HG02571 (cell line): ENCODE data around the gene SPAG9.
"Not testable (repeated sequence)": the region's sequence is repeated elsewhere in the genome, so short reads cannot be mapped to it uniquely, and the experiment has no call there.

Experiments used
- ATAC-seq: cut with Tn5 transposase; IDR thresholded peaks from one replicate; pipeline ENCODE4 v1.9.1; 2021; ENCODE audit warnings: mild to moderate bottlenecking, moderate library complexity; ENCODE audit not compliant: unreplicated experiment

The SPAG9 gene

GRCh38 chr17:51087072-51087757 lies 33.5 kb downstream of the SPAG9 start:
- no peak for ATAC-seq

- no peak for ATAC-seq
These were observed 35.4 kb downstream of the SPAG9 start for GRCh38 chr17:51085150-51085805.

- ATAC-seq, result no peak
These were observed 36.7 kb downstream of the SPAG9 start for GRCh38 chr17:51083981-51084380.

GRCh38 chr17:51083364-51083763 lies 37.3 kb downstream of the SPAG9 start:
- not testable (repeated sequence) for ATAC-seq

- no peak for ATAC-seq
These were observed 41.6 kb downstream of the SPAG9 start for GRCh38 chr17:51079049-51079448.

- ATAC-seq, result no peak
These were observed 42.6 kb downstream of the SPAG9 start for GRCh38 chr17:51078009-51078592.

- ATAC-seq, result no peak
These were observed 43.8 kb downstream of the SPAG9 start for GRCh38 chr17:51076821-51077220.

- no peak for ATAC-seq
These were observed 49.1 kb downstream of the SPAG9 start for GRCh38 chr17:51071556-51071955.

- ATAC-seq, result no peak
These were observed 55.2 kb downstream of the SPAG9 start for GRCh38 chr17:51065466-51065865.

GRCh38 chr17:51064061-51064735 lies 56.5 kb downstream of the SPAG9 start:
- no peak for ATAC-seq

- no peak for ATAC-seq
These were observed 60.3 kb downstream of the SPAG9 start for GRCh38 chr17:51060396-51060795.

GRCh38 chr17:51059781-51060180 lies 60.9 kb downstream of the SPAG9 start:
- ATAC-seq, result no peak

GRCh38 chr17:51057534-51057933 lies 63.1 kb downstream of the SPAG9 start:
- ATAC-seq, result no peak

GRCh38 chr17:51056813-51057510 lies 63.7 kb downstream of the SPAG9 start:
- no peak for ATAC-seq

GRCh38 chr17:51054748-51055147 lies 65.9 kb downstream of the SPAG9 start:
- no peak for ATAC-seq

- ATAC-seq, result no peak
These were observed 68.4 kb downstream of the SPAG9 start for GRCh38 chr17:51052235-51052634.

- peak; percentile 78 for ATAC-seq
These were observed 70.2 kb downstream of the SPAG9 start for GRCh38 chr17:51050291-51051033.

GRCh38 chr17:51046514-51047384 lies 73.9 kb downstream of the SPAG9 start:
- ATAC-seq, result no peak

- no peak for ATAC-seq
These were observed 74.6 kb downstream of the SPAG9 start for GRCh38 chr17:51046046-51046445.
